Activated T-cell treated with anti-CD3 and anti-CD28 coated beads, Interleukin-2, amount 50 U/mL, for 72 hours (primary cell): ENCODE measurements around the gene MGAT4A. TPM values are rescaled to one million over a fixed set of nuclear protein-coding genes. Genes with fewer than 3 reads are reported as not detected.

ENCODE experiments used
- ATAC-seq, 2 donors: fragments of 150-1000 bp; cut with Tn5 transposase; replicated peaks in 1 of 2; 2 replicates each; pipeline ENCODE4 v1.10.0; 2021; ENCODE audit warnings: moderate library complexity in 2 of 2, mild to moderate bottlenecking in 1 of 2
- DNase-seq, 2 donors: peaks; one replicate each; pipeline ENCODE4 v3.0.0; 2021 to 2022; ENCODE audit warnings: mixed read lengths in 1 of 2
- H3K27ac Mint-ChIP-seq: one replicate; pipeline ENCODE4 v1.8.0; 2022; ENCODE audit warnings: mild to moderate bottlenecking, moderate library complexity, mixed read lengths
- H3K27me3 Mint-ChIP-seq: one replicate; pipeline ENCODE4 v1.8.0; 2022; ENCODE audit warnings: low read depth, mixed read lengths
- H3K36me3 Mint-ChIP-seq, 2 donors: one replicate each; pipeline ENCODE4 v1.8.0; 2022; ENCODE audit warnings: mixed read lengths in 2 of 2, mild to moderate bottlenecking in 1 of 2; ENCODE audit not compliant: insufficient read depth in 2 of 2
- H3K4me1 Mint-ChIP-seq: one replicate; pipeline ENCODE4 v1.8.0; 2022; ENCODE audit warnings: low read depth, mixed read lengths
- H3K4me3 Mint-ChIP-seq, 2 donors: one replicate each; pipeline ENCODE4 v1.8.0; 2022; ENCODE audit warnings: mild to moderate bottlenecking in 2 of 2, mixed read lengths in 2 of 2, moderate library complexity in 2 of 2
- H3K9me3 Mint-ChIP-seq, 2 donors: one replicate each; pipeline ENCODE4 v1.8.0; 2022; ENCODE audit warnings: mixed read lengths in 2 of 2
- total RNA-seq, 2 donors: library from RNA; stranded (reverse); gene quantifications; one replicate each; pipeline ENCODE4 v1.2.3, GENCODE V29; 2022

Gene MGAT4A
- total RNA-seq, 2 donors from 2014 or later, result 108 to 109 TPM

GRCh38 chr2:98702858-98703620 is 27.9 kb downstream of the MGAT4A start:
- no peaks in the 10 kb centered on the region for H3K27me3 Mint-ChIP-seq
- ATAC-seq (no peak), DNase-seq (no peak)
- peak overlapping the region; percentile 8 to 80 for H3K4me3 Mint-ChIP-seq
- H3K36me3 Mint-ChIP-seq, result peaks cover 8% of the 10 kb centered on the region in 2 donors
- peaks cover 79% of the 10 kb centered on the region for H3K4me1 Mint-ChIP-seq
- peak overlapping the region; percentile 98 for H3K27ac Mint-ChIP-seq
- peaks cover 0 to 2% of the 10 kb centered on the region in 2 donors for H3K9me3 Mint-ChIP-seq

GRCh38 chr2:98702127-98702802 is 28.7 kb downstream of the MGAT4A start:
- H3K36me3 Mint-ChIP-seq, result peaks cover 8% of the 10 kb centered on the region in 2 donors
- H3K4me3 Mint-ChIP-seq, result peak overlapping the region; percentile 8 to 80
- H3K9me3 Mint-ChIP-seq, result peaks cover 0 to 2% of the 10 kb centered on the region in 2 donors
- DNase-seq, result no peak
- H3K27ac Mint-ChIP-seq, result peak overlapping the region; percentile 98
- H3K4me1 Mint-ChIP-seq, result peaks cover 79% of the 10 kb centered on the region
- ATAC-seq, result peak; percentile 33 to 37
- H3K27me3 Mint-ChIP-seq, result no peaks in the 10 kb centered on the region

GRCh38 chr2:98701230-98701629 is 29.7 kb downstream of the MGAT4A start:
- DNase-seq (no peak), ATAC-seq (no peak)
- peak overlapping the region in 1 of 2 donors; percentile 27 for H3K4me3 Mint-ChIP-seq
- peaks cover 79% of the 10 kb centered on the region for H3K4me1 Mint-ChIP-seq
- H3K9me3 Mint-ChIP-seq, result peaks cover 0 to 2% of the 10 kb centered on the region in 2 donors
- peak overlapping the region; percentile 58 for H3K27ac Mint-ChIP-seq
- no peaks in the 10 kb centered on the region for H3K27me3 Mint-ChIP-seq
- H3K36me3 Mint-ChIP-seq, result peaks cover 9% of the 10 kb centered on the region in 2 donors

GRCh38 chr2:98698896-98699295 is 32.0 kb downstream of the MGAT4A start:
- H3K27ac Mint-ChIP-seq, result peak overlapping the region; percentile 75
- no peaks in the 10 kb centered on the region for H3K27me3 Mint-ChIP-seq
- peaks cover 77% of the 10 kb centered on the region for H3K4me1 Mint-ChIP-seq
- peak overlapping the region in 1 of 2 donors; percentile 13 for H3K4me3 Mint-ChIP-seq
- peaks cover 0 to 2% of the 10 kb centered on the region in 2 donors for H3K9me3 Mint-ChIP-seq
- ATAC-seq (no peak), DNase-seq (no peak)
- H3K36me3 Mint-ChIP-seq, result peaks cover 10 to 12% of the 10 kb centered on the region in 2 donors

GRCh38 chr2:98697651-98698337 is 33.1 kb downstream of the MGAT4A start:
- H3K27me3 Mint-ChIP-seq, result no peaks in the 10 kb centered on the region
- H3K36me3 Mint-ChIP-seq, result peaks cover 14% of the 10 kb centered on the region in 2 donors
- peaks cover 77% of the 10 kb centered on the region for H3K4me1 Mint-ChIP-seq
- peaks cover 0 to 2% of the 10 kb centered on the region in 2 donors for H3K9me3 Mint-ChIP-seq
- DNase-seq (no peak), ATAC-seq (no peak)
- H3K4me3 Mint-ChIP-seq, result no peak overlapping the region
- peak overlapping the region; percentile 59 for H3K27ac Mint-ChIP-seq

- Mint-ChIP-seq H3K27me3 (no peaks in the 10 kb centered on the region), H3K9me3 (peaks cover 0 to 2% of the 10 kb centered on the region in 2 donors), H3K4me3 (peak overlapping the region in 1 of 2 donors; percentile 5), H3K4me1 (peaks cover 70% of the 10 kb centered on the region), H3K36me3 (peaks cover 14 to 15% of the 10 kb centered on the region in 2 donors), H3K27ac (peak overlapping the region; percentile 90)
- ATAC-seq, result no peak
- no peak for DNase-seq
Measured at GRCh38 chr2:98696200-98696599, 34.7 kb downstream of the MGAT4A start.

GRCh38 chr2:98695255-98695654 is 35.7 kb downstream of the MGAT4A start:
- Mint-ChIP-seq H3K4me3 (peak overlapping the region; percentile 5 to 20), H3K9me3 (peaks cover 0 to 2% of the 10 kb centered on the region in 2 donors), H3K4me1 (peaks cover 76% of the 10 kb centered on the region), H3K27me3 (no peaks in the 10 kb centered on the region), H3K27ac (peak overlapping the region; percentile 45), H3K36me3 (peaks cover 15 to 16% of the 10 kb centered on the region in 2 donors)
- DNase-seq, result no peak
- ATAC-seq, result no peak

- Mint-ChIP-seq H3K27me3 (no peaks in the 10 kb centered on the region), H3K36me3 (peaks cover 13 to 18% of the 10 kb centered on the region in 2 donors), H3K4me3 (peak overlapping the region; percentile 64 to 68), H3K27ac (peak overlapping the region; percentile 92), H3K9me3 (peaks cover 0 to 2% of the 10 kb centered on the region in 2 donors), H3K4me1 (peaks cover 85% of the 10 kb centered on the region)
- ATAC-seq (peak; percentile 51 to 55), DNase-seq (peak in 1 of 2 donors; percentile 29)
Measured at GRCh38 chr2:98693477-98693876, 37.5 kb downstream of the MGAT4A start.

GRCh38 chr2:98692090-98693054 is 38.6 kb downstream of the MGAT4A start:
- peaks cover 86% of the 10 kb centered on the region for H3K4me1 Mint-ChIP-seq
- peaks cover 10 to 16% of the 10 kb centered on the region in 2 donors for H3K36me3 Mint-ChIP-seq
- H3K4me3 Mint-ChIP-seq, result peak overlapping the region; percentile 64 to 68
- ATAC-seq, result peak; percentile 84 to 85
- no peaks in the 10 kb centered on the region for H3K9me3 Mint-ChIP-seq
- H3K27me3 Mint-ChIP-seq, result no peaks in the 10 kb centered on the region
- H3K27ac Mint-ChIP-seq, result peak overlapping the region; percentile 92
- peak; percentile 31 to 49 for DNase-seq

GRCh38 chr2:98691303-98691702 is 39.6 kb downstream of the MGAT4A start:
- Mint-ChIP-seq H3K4me3 (peak overlapping the region; percentile 10 to 59), H3K27me3 (no peaks in the 10 kb centered on the region), H3K9me3 (no peaks in the 10 kb centered on the region), H3K4me1 (peaks cover 89% of the 10 kb centered on the region), H3K27ac (peak overlapping the region; percentile 91), H3K36me3 (peaks cover 10 to 16% of the 10 kb centered on the region in 2 donors)
- ATAC-seq, result peak; percentile 59 to 66
- DNase-seq, result no peak

GRCh38 chr2:98685930-98686887 is 44.7 kb downstream of the MGAT4A start:
- peak overlapping the region; percentile 78 for H3K27ac Mint-ChIP-seq

More at GRCh38 chr2:98685930-98686887, 44.7 kb downstream of the MGAT4A start:
- no peak overlapping the region for H3K4me3 Mint-ChIP-seq
- ATAC-seq (no peak), DNase-seq (no peak)
- no peaks in the 10 kb centered on the region for H3K27me3 Mint-ChIP-seq
- H3K4me1 Mint-ChIP-seq, result peaks cover 80% of the 10 kb centered on the region
- H3K9me3 Mint-ChIP-seq, result no peaks in the 10 kb centered on the region
- H3K36me3 Mint-ChIP-seq, result peaks cover 1 to 26% of the 10 kb centered on the region in 2 donors
